D721Med (cell line): ENCODE data around the gene HECTD4.

Experiments
- DNase-seq: peaks from one replicate; pipeline ENCODE4 v3.0.0; 2011; ENCODE audit warnings: low spot score; ENCODE audit not compliant: insufficient read length
- FAIRE-seq: peaks from 2 replicates; lab custom pipeline; 2011; peaks lifted over from hg19 to GRCh38; lab: Jason Lieb, UNC
- TF ChIP-seq, protein P1 (sequence below): IDR thresholded peaks from 2 replicates; pipeline ENCODE4 v1.5.1; 2012; ENCODE audit warnings: mild to moderate bottlenecking, control low read depth; ENCODE audit not compliant: insufficient read depth; ENCODE audit errors: missing control alignments

Gene HECTD4

DNA sequence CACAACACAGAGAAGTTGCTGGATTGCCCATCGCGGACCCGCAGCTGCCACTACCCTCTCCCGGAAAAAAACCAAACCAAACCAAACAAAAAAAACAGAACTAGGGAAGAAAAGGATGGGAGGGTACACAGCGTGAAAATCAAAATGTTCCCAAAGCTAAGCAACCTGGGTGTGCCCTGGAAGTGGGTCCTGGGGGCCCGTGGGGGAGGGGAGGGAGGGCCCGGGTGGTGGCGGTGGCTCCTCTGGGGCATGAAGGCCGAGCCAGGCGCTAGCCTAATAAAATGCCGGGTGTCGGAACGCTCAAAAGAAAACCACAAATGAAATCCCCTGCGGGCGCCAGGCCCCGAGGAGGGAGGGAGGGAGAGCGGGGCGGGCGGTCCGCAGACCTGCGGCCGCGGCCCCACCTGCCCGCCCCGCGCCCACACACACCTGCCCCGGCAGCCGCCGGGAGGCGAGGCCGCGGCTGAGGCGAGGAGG, 787 bp downstream of the HECTD4 start:
- TF ChIP-seq, protein P1, sequence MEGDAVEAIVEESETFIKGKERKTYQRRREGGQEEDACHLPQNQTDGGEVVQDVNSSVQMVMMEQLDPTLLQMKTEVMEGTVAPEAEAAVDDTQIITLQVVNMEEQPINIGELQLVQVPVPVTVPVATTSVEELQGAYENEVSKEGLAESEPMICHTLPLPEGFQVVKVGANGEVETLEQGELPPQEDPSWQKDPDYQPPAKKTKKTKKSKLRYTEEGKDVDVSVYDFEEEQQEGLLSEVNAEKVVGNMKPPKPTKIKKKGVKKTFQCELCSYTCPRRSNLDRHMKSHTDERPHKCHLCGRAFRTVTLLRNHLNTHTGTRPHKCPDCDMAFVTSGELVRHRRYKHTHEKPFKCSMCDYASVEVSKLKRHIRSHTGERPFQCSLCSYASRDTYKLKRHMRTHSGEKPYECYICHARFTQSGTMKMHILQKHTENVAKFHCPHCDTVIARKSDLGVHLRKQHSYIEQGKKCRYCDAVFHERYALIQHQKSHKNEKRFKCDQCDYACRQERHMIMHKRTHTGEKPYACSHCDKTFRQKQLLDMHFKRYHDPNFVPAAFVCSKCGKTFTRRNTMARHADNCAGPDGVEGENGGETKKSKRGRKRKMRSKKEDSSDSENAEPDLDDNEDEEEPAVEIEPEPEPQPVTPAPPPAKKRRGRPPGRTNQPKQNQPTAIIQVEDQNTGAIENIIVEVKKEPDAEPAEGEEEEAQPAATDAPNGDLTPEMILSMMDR = no peak
- DNase-seq (no peak), FAIRE-seq (no peak)

DNA sequence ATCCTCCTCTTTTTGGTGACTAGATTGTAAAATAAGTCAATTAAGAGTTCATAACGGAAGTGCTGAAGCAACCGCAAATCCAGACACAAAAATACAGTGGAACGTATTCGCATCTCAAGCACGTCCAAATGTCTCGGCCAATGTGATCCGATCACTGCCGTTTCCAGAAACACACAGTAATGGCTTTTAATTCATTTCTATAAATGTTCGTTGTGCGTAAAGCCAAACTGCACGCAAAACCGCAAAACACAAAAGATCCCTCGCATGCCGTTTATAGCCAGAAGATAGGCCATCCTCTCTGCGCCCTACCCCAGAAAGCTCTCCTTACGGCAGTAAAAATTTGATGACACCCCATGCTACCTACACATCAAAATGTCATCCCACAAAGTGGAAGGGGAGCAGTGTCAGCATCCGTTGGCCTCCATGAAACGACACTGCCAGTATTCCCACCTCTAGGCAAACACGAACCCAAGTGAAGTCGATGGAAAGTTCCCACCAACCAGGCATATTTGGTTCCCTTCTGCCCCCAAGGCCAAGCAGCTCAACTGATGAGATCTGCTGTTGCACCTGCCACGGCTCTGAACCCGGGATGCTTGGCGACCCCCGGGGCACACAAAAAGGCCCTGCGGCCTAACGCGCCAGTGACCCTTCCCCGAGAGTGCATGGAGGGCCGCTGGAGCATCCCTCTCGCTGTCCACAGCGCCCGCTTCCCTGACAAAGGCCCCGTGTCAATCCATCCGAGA, 1.4 kb downstream of the HECTD4 start:
- no peak for DNase-seq
- TF ChIP-seq, protein P1 = no peak
- FAIRE-seq = no peak

DNA sequence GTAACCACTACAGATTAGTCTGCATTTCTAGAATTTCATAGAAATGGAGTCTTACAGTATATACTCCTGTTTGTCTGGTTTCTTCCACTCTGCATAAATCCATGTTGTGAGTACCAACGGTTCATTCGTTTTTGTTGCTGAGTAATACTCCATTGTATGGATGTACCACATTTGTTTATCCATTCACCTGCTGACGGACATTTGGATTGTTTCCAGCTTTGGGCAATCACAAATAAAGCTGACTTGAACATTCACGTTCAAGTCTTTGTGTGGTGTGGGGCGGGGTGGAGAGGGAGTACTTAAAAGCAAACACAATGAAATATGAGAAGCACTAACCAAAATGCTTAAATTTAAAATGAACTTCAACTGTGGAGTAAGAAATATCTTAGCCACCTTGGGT, 7.1 kb downstream of the HECTD4 start:
- DNase-seq = no peak
- TF ChIP-seq, protein P1 = no peak
- FAIRE-seq = no peak

DNA sequence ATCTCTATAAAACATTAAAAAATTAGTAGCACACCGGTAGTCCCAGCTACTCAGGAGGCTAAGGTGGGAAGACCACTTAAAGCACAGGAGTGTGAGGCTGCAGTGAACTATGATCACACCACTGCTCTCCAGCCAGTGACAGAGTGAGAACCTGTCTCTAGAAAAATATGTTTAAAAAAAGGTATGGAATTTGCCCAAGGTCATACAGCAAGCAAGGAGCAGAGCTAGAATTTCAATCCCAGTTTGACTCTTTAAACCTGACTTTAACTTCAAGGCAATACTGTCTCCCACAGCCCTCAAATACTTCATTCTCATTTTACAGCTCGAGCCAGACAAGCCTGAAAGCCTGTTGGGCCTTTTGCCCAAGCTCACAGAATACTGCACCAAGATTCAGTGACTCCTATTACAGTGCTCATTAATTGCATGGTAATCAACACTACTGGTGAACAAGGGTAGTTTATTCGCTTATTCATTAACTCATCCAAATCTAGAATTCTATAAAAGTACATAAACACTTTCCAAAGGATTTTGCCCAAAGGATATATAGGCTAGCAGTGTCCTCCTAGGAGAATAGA, 8.0 kb downstream of the HECTD4 start:
- no peak for DNase-seq
- TF ChIP-seq, protein P1 = no peak

DNA sequence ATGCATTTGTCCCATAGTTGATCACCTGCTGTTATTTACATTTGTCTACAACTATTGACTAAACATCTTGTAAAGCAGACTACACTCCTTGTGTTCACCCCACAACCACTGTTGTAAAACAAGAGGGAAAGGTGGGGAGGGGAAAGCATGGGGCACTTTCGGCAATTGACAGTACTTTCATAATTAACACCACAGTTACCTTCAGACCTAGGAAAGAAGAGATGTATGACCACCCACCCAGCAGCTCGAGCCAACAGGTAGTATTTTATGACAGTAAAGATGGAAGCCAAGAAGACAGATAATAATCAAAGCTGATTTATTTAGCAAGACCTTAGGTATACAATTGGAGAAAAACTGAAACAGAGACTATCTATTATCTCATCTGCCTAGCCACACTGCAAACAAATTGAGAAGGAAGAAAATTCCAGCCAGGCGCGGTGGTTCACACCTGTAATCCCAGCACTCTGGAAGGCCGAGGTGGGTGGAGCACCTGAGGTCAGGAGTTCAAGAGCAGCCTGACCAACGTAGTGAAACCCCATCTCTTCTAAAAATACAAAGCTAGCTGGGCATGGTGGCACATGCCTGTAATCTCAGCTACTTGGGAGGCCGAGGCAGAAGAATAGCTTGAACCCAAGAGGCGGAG, 11.2 kb downstream of the HECTD4 start:
- TF ChIP-seq, protein P1 = no peak
- DNase-seq (no peak), FAIRE-seq (no peak)

More for the DNA sequence above, 8.0 kb downstream of the HECTD4 start:
- no peak for FAIRE-seq

DNA sequence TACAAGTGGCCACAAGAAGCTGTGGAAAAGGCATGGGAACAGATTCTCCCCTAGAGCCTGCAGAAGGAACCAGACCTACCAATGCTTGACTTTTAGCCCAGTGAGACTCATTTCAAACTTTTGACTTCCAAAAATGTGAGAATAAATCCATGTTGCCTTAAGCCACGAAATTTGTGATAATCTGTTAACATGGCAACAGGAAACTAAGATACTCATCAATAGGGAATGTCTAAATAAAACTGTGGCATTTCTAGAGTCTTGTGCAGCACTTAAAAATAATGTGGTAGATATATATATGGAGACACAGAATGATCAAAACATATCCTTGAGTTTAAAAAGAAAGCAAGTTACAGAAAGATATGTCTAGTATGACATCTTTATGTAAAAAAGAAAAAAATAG, 12.0 kb downstream of the HECTD4 start:
- no peak for FAIRE-seq

More for the DNA sequence above, 12.0 kb downstream of the HECTD4 start:
- TF ChIP-seq, protein P1 = no peak
- DNase-seq = no peak
